ENCODE measurements around the gene SERPINA4. TPM values are rescaled to one million over a fixed set of nuclear protein-coding genes. Genes with fewer than 3 reads are reported as not detected.

SERPINA4 gene
- total and polyA plus RNA-seq, 2 of the 13 experiments (the other 11 are each of a cell fraction or from before 2014, with no cell fraction given), result 39.1 to 57.8 TPM

DNA sequence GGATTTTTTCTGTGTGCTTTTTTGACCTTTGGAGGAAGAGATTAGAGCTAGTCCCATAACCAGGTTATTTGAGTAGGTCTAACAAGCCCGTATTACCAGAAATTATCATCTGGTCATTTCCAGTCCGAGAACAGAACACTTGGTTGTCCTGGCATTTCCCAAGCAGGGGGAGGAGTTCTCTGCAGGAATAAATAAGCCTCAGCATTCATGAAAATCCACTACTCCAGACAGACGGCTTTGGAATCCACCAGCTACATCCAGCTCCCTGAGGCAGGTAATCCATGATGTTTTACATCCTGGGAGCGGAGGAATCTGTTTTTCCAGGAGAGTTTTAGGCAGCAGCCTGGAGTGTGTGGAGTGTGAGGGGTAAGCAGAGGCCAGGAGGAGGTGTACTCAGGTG lies 50.9 kb downstream of the SERPINA4 start, which contains the start of gene SERPINA3 (continued):
- TF ChIP-seq, protein P1, sequence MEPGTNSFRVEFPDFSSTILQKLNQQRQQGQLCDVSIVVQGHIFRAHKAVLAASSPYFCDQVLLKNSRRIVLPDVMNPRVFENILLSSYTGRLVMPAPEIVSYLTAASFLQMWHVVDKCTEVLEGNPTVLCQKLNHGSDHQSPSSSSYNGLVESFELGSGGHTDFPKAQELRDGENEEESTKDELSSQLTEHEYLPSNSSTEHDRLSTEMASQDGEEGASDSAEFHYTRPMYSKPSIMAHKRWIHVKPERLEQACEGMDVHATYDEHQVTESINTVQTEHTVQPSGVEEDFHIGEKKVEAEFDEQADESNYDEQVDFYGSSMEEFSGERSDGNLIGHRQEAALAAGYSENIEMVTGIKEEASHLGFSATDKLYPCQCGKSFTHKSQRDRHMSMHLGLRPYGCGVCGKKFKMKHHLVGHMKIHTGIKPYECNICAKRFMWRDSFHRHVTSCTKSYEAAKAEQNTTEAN (CRISPR knock-in tag; conservative IDR thresholded peaks at IDR 0.05), result peak; percentile 32; the same call in 1 of the 2 replicates
- no peak for TF ChIP-seq HOXD1 (CRISPR knock-in tag; IDR thresholded peaks at IDR 0.05)
- peak; percentile 99 for TF ChIP-seq POLR2G (IDR thresholded peaks at IDR 0.05; ENCODE audit: low read depth, low read length)
- no peak for TF ChIP-seq ETV5 (CRISPR knock-in tag; IDR thresholded peaks at IDR 0.05; ENCODE audit: borderline replicate concordance)
- no peak for TF ChIP-seq CREB1 (IDR thresholded peaks at IDR 0.05)
- TF ChIP-seq CREB1 (CRISPR knock-in tag; IDR thresholded peaks at IDR 0.05), result peak; percentile 47; the same call in 1 of the 2 replicates
- no peak for TF ChIP-seq ZKSCAN5 (CRISPR knock-in tag; IDR thresholded peaks at IDR 0.05)
- TF ChIP-seq, protein P2, sequence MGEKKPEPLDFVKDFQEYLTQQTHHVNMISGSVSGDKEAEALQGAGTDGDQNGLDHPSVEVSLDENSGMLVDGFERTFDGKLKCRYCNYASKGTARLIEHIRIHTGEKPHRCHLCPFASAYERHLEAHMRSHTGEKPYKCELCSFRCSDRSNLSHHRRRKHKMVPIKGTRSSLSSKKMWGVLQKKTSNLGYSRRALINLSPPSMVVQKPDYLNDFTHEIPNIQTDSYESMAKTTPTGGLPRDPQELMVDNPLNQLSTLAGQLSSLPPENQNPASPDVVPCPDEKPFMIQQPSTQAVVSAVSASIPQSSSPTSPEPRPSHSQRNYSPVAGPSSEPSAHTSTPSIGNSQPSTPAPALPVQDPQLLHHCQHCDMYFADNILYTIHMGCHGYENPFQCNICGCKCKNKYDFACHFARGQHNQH (CRISPR knock-in tag; IDR thresholded peaks at IDR 0.05), result peak; percentile 65; the same call in 1 of the 2 replicates
- TF ChIP-seq, protein P3, sequence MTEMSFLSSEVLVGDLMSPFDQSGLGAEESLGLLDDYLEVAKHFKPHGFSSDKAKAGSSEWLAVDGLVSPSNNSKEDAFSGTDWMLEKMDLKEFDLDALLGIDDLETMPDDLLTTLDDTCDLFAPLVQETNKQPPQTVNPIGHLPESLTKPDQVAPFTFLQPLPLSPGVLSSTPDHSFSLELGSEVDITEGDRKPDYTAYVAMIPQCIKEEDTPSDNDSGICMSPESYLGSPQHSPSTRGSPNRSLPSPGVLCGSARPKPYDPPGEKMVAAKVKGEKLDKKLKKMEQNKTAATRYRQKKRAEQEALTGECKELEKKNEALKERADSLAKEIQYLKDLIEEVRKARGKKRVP (CRISPR knock-in tag; IDR thresholded peaks at IDR 0.05), result peak in 1 of 2 experiments; percentile 51; a peak in 1 of 4 replicates
- TF ChIP-seq, protein P4, sequence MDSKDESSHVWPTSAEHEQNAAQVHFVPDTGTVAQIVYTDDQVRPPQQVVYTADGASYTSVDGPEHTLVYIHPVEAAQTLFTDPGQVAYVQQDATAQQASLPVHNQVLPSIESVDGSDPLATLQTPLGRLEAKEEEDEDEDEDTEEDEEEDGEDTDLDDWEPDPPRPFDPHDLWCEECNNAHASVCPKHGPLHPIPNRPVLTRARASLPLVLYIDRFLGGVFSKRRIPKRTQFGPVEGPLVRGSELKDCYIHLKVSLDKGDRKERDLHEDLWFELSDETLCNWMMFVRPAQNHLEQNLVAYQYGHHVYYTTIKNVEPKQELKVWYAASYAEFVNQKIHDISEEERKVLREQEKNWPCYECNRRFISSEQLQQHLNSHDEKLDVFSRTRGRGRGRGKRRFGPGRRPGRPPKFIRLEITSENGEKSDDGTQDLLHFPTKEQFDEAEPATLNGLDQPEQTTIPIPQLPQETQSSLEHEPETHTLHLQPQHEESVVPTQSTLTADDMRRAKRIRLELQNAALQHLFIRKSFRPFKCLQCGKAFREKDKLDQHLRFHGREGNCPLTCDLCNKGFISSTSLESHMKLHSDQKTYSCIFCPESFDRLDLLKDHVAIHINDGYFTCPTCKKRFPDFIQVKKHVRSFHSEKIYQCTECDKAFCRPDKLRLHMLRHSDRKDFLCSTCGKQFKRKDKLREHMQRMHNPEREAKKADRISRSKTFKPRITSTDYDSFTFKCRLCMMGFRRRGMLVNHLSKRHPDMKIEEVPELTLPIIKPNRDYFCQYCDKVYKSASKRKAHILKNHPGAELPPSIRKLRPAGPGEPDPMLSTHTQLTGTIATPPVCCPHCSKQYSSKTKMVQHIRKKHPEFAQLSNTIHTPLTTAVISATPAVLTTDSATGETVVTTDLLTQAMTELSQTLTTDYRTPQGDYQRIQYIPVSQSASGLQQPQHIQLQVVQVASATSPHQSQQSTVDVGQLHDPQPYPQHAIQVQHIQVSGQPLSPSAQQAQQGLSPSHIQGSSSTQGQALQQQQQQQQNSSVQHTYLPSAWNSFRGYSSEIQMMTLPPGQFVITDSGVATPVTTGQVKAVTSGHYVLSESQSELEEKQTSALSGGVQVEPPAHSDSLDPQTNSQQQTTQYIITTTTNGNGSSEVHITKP (CRISPR knock-in tag; IDR thresholded peaks at IDR 0.05; ENCODE audit: low read depth), result no peak
- peak; percentile 96 for TF ChIP-seq POLR2AphosphoS5 (IDR thresholded peaks at IDR 0.05; ENCODE audit: low read depth, low read length)
- TF ChIP-seq U2AF2 (IDR thresholded peaks at IDR 0.05; ENCODE audit: low read depth, low read length), result no peak
- TF ChIP-seq, protein P5, sequence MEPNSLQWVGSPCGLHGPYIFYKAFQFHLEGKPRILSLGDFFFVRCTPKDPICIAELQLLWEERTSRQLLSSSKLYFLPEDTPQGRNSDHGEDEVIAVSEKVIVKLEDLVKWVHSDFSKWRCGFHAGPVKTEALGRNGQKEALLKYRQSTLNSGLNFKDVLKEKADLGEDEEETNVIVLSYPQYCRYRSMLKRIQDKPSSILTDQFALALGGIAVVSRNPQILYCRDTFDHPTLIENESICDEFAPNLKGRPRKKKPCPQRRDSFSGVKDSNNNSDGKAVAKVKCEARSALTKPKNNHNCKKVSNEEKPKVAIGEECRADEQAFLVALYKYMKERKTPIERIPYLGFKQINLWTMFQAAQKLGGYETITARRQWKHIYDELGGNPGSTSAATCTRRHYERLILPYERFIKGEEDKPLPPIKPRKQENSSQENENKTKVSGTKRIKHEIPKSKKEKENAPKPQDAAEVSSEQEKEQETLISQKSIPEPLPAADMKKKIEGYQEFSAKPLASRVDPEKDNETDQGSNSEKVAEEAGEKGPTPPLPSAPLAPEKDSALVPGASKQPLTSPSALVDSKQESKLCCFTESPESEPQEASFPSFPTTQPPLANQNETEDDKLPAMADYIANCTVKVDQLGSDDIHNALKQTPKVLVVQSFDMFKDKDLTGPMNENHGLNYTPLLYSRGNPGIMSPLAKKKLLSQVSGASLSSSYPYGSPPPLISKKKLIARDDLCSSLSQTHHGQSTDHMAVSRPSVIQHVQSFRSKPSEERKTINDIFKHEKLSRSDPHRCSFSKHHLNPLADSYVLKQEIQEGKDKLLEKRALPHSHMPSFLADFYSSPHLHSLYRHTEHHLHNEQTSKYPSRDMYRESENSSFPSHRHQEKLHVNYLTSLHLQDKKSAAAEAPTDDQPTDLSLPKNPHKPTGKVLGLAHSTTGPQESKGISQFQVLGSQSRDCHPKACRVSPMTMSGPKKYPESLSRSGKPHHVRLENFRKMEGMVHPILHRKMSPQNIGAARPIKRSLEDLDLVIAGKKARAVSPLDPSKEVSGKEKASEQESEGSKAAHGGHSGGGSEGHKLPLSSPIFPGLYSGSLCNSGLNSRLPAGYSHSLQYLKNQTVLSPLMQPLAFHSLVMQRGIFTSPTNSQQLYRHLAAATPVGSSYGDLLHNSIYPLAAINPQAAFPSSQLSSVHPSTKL (CRISPR knock-in tag; IDR thresholded peaks at IDR 0.05), result peak; percentile 73; the same call in 1 of the 2 replicates
- TF ChIP-seq, protein P6, sequence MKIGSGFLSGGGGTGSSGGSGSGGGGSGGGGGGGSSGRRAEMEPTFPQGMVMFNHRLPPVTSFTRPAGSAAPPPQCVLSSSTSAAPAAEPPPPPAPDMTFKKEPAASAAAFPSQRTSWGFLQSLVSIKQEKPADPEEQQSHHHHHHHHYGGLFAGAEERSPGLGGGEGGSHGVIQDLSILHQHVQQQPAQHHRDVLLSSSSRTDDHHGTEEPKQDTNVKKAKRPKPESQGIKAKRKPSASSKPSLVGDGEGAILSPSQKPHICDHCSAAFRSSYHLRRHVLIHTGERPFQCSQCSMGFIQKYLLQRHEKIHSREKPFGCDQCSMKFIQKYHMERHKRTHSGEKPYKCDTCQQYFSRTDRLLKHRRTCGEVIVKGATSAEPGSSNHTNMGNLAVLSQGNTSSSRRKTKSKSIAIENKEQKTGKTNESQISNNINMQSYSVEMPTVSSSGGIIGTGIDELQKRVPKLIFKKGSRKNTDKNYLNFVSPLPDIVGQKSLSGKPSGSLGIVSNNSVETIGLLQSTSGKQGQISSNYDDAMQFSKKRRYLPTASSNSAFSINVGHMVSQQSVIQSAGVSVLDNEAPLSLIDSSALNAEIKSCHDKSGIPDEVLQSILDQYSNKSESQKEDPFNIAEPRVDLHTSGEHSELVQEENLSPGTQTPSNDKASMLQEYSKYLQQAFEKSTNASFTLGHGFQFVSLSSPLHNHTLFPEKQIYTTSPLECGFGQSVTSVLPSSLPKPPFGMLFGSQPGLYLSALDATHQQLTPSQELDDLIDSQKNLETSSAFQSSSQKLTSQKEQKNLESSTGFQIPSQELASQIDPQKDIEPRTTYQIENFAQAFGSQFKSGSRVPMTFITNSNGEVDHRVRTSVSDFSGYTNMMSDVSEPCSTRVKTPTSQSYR (CRISPR knock-in tag; IDR thresholded peaks at IDR 0.05; ENCODE audit: borderline replicate concordance), result peak; percentile 55; the same call in 1 of the 2 replicates
- TF ChIP-seq STAG1 (CRISPR knock-in tag; IDR thresholded peaks at IDR 0.05), result 0 out of 2 replicates have a peak, but pooled peaks have one; percentile 8

Measured in HepG2 (cell line).